ENCODE data around the gene TEAD1. TPM values are rescaled to one million over a fixed set of nuclear protein-coding genes. Genes with fewer than 3 reads are reported as not detected.
A peak's percentile ranks its signal among the peaks of the same experiment; 100 is the strongest.

TEAD1 gene
- polyA plus RNA-seq, 2 donors, result 10.4 to 11.2 TPM

- 78 to 84% methylated on average over 10 of the region's 10 CpGs for WGBS, 2 donors
- no peak overlapping the region for H3K27ac ChIP-seq (ENCODE audit: low read depth in 2 of 2, low read length in 1 of 2)
- peaks cover 2 to 14% of the 10 kb centered on the region in 2 donors for H3K4me1 ChIP-seq (ENCODE audit: control insufficient read depth in 2 of 2, insufficient read depth in 2 of 2, low read length in 1 of 2)
- no peaks in the 10 kb centered on the region for H3K36me3 ChIP-seq (ENCODE audit: control insufficient read depth in 2 of 2, insufficient read depth in 2 of 2, low read length in 1 of 2)
- H3K9me3 ChIP-seq (ENCODE audit: control insufficient read depth in 2 of 2, insufficient read depth in 1 of 2, low read depth in 1 of 2, low read length in 1 of 2), result no peaks in the 10 kb centered on the region
- H3K27me3 ChIP-seq (ENCODE audit: control insufficient read depth in 1 of 2, insufficient read depth in 2 of 2, low read length in 2 of 2), result no peaks in the 10 kb centered on the region
- no peak overlapping the region for H3K4me3 ChIP-seq (ENCODE audit: low read depth in 1 of 2, low read length in 2 of 2)
Observed at GRCh38 chr11:12682737-12683500, 8.7 kb downstream of the TEAD1 start.

GRCh38 chr11:12683874-12684273 is 9.7 kb downstream of the TEAD1 start:
- Histone ChIP-seq H3K4me1 (ENCODE audit: control insufficient read depth in 2 of 2, insufficient read depth in 2 of 2, low read length in 1 of 2) (peaks cover 2 to 14% of the 10 kb centered on the region in 2 donors), H3K27me3 (ENCODE audit: control insufficient read depth in 1 of 2, insufficient read depth in 2 of 2, low read length in 2 of 2) (no peaks in the 10 kb centered on the region), H3K9me3 (ENCODE audit: control insufficient read depth in 2 of 2, insufficient read depth in 1 of 2, low read depth in 1 of 2, low read length in 1 of 2) (no peaks in the 10 kb centered on the region), H3K4me3 (ENCODE audit: low read depth in 1 of 2, low read length in 2 of 2) (no peak overlapping the region), H3K36me3 (ENCODE audit: control insufficient read depth in 2 of 2, insufficient read depth in 2 of 2, low read length in 1 of 2) (no peaks in the 10 kb centered on the region), H3K27ac (ENCODE audit: low read depth in 2 of 2, low read length in 1 of 2) (no peak overlapping the region)
- 67 to 91% methylated on average over 5 of the region's 5 CpGs for WGBS, 2 donors

GRCh38 chr11:12684315-12684714 is 10.1 kb downstream of the TEAD1 start:
- H3K4me3 ChIP-seq (ENCODE audit: low read depth in 1 of 2, low read length in 2 of 2), result no peak overlapping the region
- H3K27me3 ChIP-seq (ENCODE audit: control insufficient read depth in 1 of 2, insufficient read depth in 2 of 2, low read length in 2 of 2), result no peaks in the 10 kb centered on the region
- H3K27ac ChIP-seq (ENCODE audit: low read depth in 2 of 2, low read length in 1 of 2), result peak overlapping the region in 1 of 2 donors; percentile 51
- H3K36me3 ChIP-seq (ENCODE audit: control insufficient read depth in 2 of 2, insufficient read depth in 2 of 2, low read length in 1 of 2), result no peaks in the 10 kb centered on the region
- no peaks in the 10 kb centered on the region for H3K9me3 ChIP-seq (ENCODE audit: control insufficient read depth in 2 of 2, insufficient read depth in 1 of 2, low read depth in 1 of 2, low read length in 1 of 2)
- H3K4me1 ChIP-seq (ENCODE audit: control insufficient read depth in 2 of 2, insufficient read depth in 2 of 2, low read length in 1 of 2), result peaks cover 2 to 14% of the 10 kb centered on the region in 2 donors
- WGBS, 2 donors, result 78 to 84% methylated on average over 4 of the region's 4 CpGs

- Histone ChIP-seq H3K4me1 (ENCODE audit: control insufficient read depth in 2 of 2, insufficient read depth in 2 of 2, low read length in 1 of 2) (peaks cover 2 to 14% of the 10 kb centered on the region in 2 donors), H3K27ac (ENCODE audit: low read depth in 2 of 2, low read length in 1 of 2) (peak overlapping the region in 1 of 2 donors; percentile 51), H3K36me3 (ENCODE audit: control insufficient read depth in 2 of 2, insufficient read depth in 2 of 2, low read length in 1 of 2) (no peaks in the 10 kb centered on the region), H3K27me3 (ENCODE audit: control insufficient read depth in 1 of 2, insufficient read depth in 2 of 2, low read length in 2 of 2) (no peaks in the 10 kb centered on the region), H3K9me3 (ENCODE audit: control insufficient read depth in 2 of 2, insufficient read depth in 1 of 2, low read depth in 1 of 2, low read length in 1 of 2) (no peaks in the 10 kb centered on the region), H3K4me3 (ENCODE audit: low read depth in 1 of 2, low read length in 2 of 2) (no peak overlapping the region)
- WGBS, 2 donors, result 52 to 66% methylated on average over 1 of the region's 1 CpG
Observed at GRCh38 chr11:12684816-12685215, 10.6 kb downstream of the TEAD1 start.

- no peak overlapping the region for H3K4me3 ChIP-seq (ENCODE audit: low read depth in 1 of 2, low read length in 2 of 2)
- H3K27me3 ChIP-seq (ENCODE audit: control insufficient read depth in 1 of 2, insufficient read depth in 2 of 2, low read length in 2 of 2), result no peaks in the 10 kb centered on the region
- no peak overlapping the region for H3K27ac ChIP-seq (ENCODE audit: low read depth in 2 of 2, low read length in 1 of 2)
- no peaks in the 10 kb centered on the region for H3K36me3 ChIP-seq (ENCODE audit: control insufficient read depth in 2 of 2, insufficient read depth in 2 of 2, low read length in 1 of 2)
- 70 to 80% methylated on average over 3 of the region's 3 CpGs for WGBS, 2 donors
- H3K4me1 ChIP-seq (ENCODE audit: control insufficient read depth in 2 of 2, insufficient read depth in 2 of 2, low read length in 1 of 2), result peaks cover 2 to 14% of the 10 kb centered on the region in 2 donors
- no peaks in the 10 kb centered on the region for H3K9me3 ChIP-seq (ENCODE audit: control insufficient read depth in 2 of 2, insufficient read depth in 1 of 2, low read depth in 1 of 2, low read length in 1 of 2)
Observed at GRCh38 chr11:12685229-12685628, 11.0 kb downstream of the TEAD1 start.

- H3K4me1 ChIP-seq (ENCODE audit: control insufficient read depth in 2 of 2, insufficient read depth in 2 of 2, low read length in 1 of 2), result peaks cover 2 to 11% of the 10 kb centered on the region in 2 donors
- H3K4me3 ChIP-seq (ENCODE audit: low read depth in 1 of 2, low read length in 2 of 2), result no peak overlapping the region
- WGBS, 2 donors, result 87 to 89% methylated on average over 2 of the region's 2 CpGs
- H3K27me3 ChIP-seq (ENCODE audit: control insufficient read depth in 1 of 2, insufficient read depth in 2 of 2, low read length in 2 of 2), result no peaks in the 10 kb centered on the region
- no peaks in the 10 kb centered on the region for H3K9me3 ChIP-seq (ENCODE audit: control insufficient read depth in 2 of 2, insufficient read depth in 1 of 2, low read depth in 1 of 2, low read length in 1 of 2)
- no peaks in the 10 kb centered on the region for H3K36me3 ChIP-seq (ENCODE audit: control insufficient read depth in 2 of 2, insufficient read depth in 2 of 2, low read length in 1 of 2)
- H3K27ac ChIP-seq (ENCODE audit: low read depth in 2 of 2, low read length in 1 of 2), result peak overlapping the region in 1 of 2 donors; percentile 64
Observed at GRCh38 chr11:12686246-12687060, 12.2 kb downstream of the TEAD1 start.

GRCh38 chr11:12687216-12687623 is 13.0 kb downstream of the TEAD1 start:
- H3K27ac ChIP-seq (ENCODE audit: low read depth in 2 of 2, low read length in 1 of 2), result peak overlapping the region; percentile 38 to 63
- WGBS, 2 donors, result 36 to 49% methylated on average over 1 of the region's 1 CpG
- H3K36me3 ChIP-seq (ENCODE audit: control insufficient read depth in 2 of 2, insufficient read depth in 2 of 2, low read length in 1 of 2), result no peaks in the 10 kb centered on the region
- H3K9me3 ChIP-seq (ENCODE audit: control insufficient read depth in 2 of 2, insufficient read depth in 1 of 2, low read depth in 1 of 2, low read length in 1 of 2), result no peaks in the 10 kb centered on the region
- no peak overlapping the region for H3K4me3 ChIP-seq (ENCODE audit: low read depth in 1 of 2, low read length in 2 of 2)
- H3K27me3 ChIP-seq (ENCODE audit: control insufficient read depth in 1 of 2, insufficient read depth in 2 of 2, low read length in 2 of 2), result no peaks in the 10 kb centered on the region
- H3K4me1 ChIP-seq (ENCODE audit: control insufficient read depth in 2 of 2, insufficient read depth in 2 of 2, low read length in 1 of 2), result peaks cover 2 to 11% of the 10 kb centered on the region in 2 donors

DNA sequence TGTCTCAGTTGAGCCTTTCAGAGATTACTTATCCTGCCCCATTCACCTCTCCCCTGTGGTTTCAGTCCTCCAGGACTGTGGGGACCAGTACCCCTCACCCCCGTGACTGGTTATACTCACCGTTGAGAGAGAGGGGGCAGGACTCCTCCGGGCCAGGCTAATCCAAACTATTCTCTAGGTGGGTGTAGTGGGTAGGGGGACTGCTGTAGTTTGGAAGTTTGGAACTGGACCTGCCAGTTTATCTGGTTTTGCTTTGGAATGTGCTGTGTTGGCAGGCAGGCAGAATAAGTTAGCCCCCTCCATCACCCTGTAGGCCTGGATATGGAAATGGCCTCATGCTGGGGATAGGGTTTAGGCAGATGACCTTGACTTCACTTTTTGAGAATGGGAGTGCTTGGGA is 13.5 kb downstream of the TEAD1 start:
- Histone ChIP-seq H3K36me3 (ENCODE audit: control insufficient read depth in 2 of 2, insufficient read depth in 2 of 2, low read length in 1 of 2) (no peaks in the 10 kb centered on the region), H3K9me3 (ENCODE audit: control insufficient read depth in 2 of 2, insufficient read depth in 1 of 2, low read depth in 1 of 2, low read length in 1 of 2) (no peaks in the 10 kb centered on the region), H3K27ac (ENCODE audit: low read depth in 2 of 2, low read length in 1 of 2) (peak overlapping the region; percentile 63 to 93), H3K4me3 (ENCODE audit: low read depth in 1 of 2, low read length in 2 of 2) (no peak overlapping the region), H3K27me3 (ENCODE audit: control insufficient read depth in 1 of 2, insufficient read depth in 2 of 2, low read length in 2 of 2) (no peaks in the 10 kb centered on the region), H3K4me1 (ENCODE audit: control insufficient read depth in 2 of 2, insufficient read depth in 2 of 2, low read length in 1 of 2) (peaks cover 2 to 11% of the 10 kb centered on the region in 2 donors)
- whole genome bisulfite sequencing, 2 donors, result 57 to 67% methylated on average over 3 of the region's 3 CpGs

DNA sequence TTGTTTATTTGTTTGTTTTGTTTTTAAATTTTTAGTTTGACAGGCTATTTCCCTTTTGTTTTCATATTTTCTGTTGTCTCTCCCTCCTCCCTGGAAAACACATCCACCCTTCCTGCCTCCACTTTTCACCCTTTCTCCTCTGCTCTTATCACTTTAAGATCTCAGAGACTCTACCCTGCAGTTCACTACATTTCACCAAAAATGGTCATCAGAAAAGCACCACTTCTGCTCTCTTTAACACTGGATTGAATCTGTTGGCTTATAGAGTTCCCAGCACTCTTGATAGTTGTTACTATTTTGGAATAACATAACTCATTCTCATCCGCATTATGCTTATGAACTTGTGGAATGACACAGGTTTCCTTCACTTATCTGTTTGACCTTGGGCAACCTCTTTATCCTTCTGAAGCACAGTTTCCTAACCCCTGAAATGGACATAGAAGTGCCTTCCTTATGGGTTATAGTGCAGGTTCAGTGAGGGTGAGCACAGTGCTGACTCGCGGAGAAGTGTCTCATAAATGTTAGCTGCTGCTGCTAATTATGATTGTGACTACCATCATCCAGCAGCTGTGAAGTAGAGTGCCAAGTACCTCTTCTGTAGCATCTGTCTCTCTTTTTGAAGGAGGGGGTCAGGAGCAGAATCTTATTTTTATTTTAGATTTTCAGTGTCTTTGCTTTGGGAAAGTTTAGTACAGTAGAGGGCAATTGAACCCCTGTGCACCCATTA is 15.0 kb downstream of the TEAD1 start:
- Histone ChIP-seq H3K9me3 (ENCODE audit: control insufficient read depth in 2 of 2, insufficient read depth in 1 of 2, low read depth in 1 of 2, low read length in 1 of 2) (no peaks in the 10 kb centered on the region), H3K27ac (ENCODE audit: low read depth in 2 of 2, low read length in 1 of 2) (no peak overlapping the region), H3K4me1 (ENCODE audit: control insufficient read depth in 2 of 2, insufficient read depth in 2 of 2, low read length in 1 of 2) (peaks cover 2 to 11% of the 10 kb centered on the region in 2 donors), H3K27me3 (ENCODE audit: control insufficient read depth in 1 of 2, insufficient read depth in 2 of 2, low read length in 2 of 2) (no peaks in the 10 kb centered on the region), H3K4me3 (ENCODE audit: low read depth in 1 of 2, low read length in 2 of 2) (no peak overlapping the region), H3K36me3 (ENCODE audit: control insufficient read depth in 2 of 2, insufficient read depth in 2 of 2, low read length in 1 of 2) (no peaks in the 10 kb centered on the region)
- WGBS, 2 donors, result 77 to 85% methylated on average over 3 of the region's 3 CpGs

All from esophagus (tissue), 2 donors.